Measurements from ENCODE around the gene ZNF555. TPM values are rescaled to one million over a fixed set of nuclear protein-coding genes. Genes with fewer than 3 reads are reported as not detected.

ZNF555 gene
- total RNA-seq, 2 experiments from 2014 or later: 2.3 to 2.4 TPM

- POLR2A ChIA-PET: no interaction called here
- Histone ChIP-seq H3K4me1 (ENCODE audit: insufficient read depth, low read length) (no peaks in the 10 kb centered on the region), H3K9me3 (ENCODE audit: control insufficient read depth in 1 of 2, insufficient read depth in 1 of 2, low read length in 2 of 2) (no peaks in the 10 kb centered on the region), H3K27me3 (ENCODE audit: control insufficient read depth in 1 of 2, insufficient read depth in 2 of 2, low read length in 2 of 2) (no peaks in the 10 kb centered on the region), H3K4me3 (ENCODE audit: low read length) (no peak overlapping the region), H3K36me3 (ENCODE audit: insufficient read depth, low read length) (peaks cover 32% of the 10 kb centered on the region), H3K27ac (ENCODE audit: low read depth in 1 of 2, low read length in 2 of 2) (no peak overlapping the region)
- no peak for DNase-seq
- intact Hi-C loops (cut with DNase I, micrococcal nuclease): no loop called here
- Mint-ChIP-seq H3K9me3 (no peaks in the 10 kb centered on the region), H3K27ac (no peak overlapping the region), H3K36me3 (ENCODE audit: low read depth) (peaks cover 23% of the 10 kb centered on the region), H3K4me3 (no peak overlapping the region), H3K4me1 (ENCODE audit: low read depth) (no peaks in the 10 kb centered on the region), H3K27me3 (no peaks in the 10 kb centered on the region)
- no peak for ATAC-seq (ENCODE audit: poor library complexity)
- CTCF ChIA-PET: no interaction called here
- no peak for TF ChIP-seq CTCF (IDR thresholded peaks at IDR 0.05)
Measured at GRCh38 chr19:2802826-2803225, 38.4 kb upstream of the ZNF555 start.

- Histone ChIP-seq H3K27ac (ENCODE audit: low read depth in 1 of 2, low read length in 2 of 2) (no peak overlapping the region), H3K27me3 (ENCODE audit: control insufficient read depth in 1 of 2, insufficient read depth in 2 of 2, low read length in 2 of 2) (no peaks in the 10 kb centered on the region), H3K36me3 (ENCODE audit: insufficient read depth, low read length) (peaks cover 32% of the 10 kb centered on the region), H3K4me1 (ENCODE audit: insufficient read depth, low read length) (no peaks in the 10 kb centered on the region), H3K9me3 (ENCODE audit: control insufficient read depth in 1 of 2, insufficient read depth in 1 of 2, low read length in 2 of 2) (no peaks in the 10 kb centered on the region), H3K4me3 (ENCODE audit: low read length) (no peak overlapping the region)
- POLR2A ChIA-PET: no interaction called here
- no peak overlapping the region for H3K4me3 Mint-ChIP-seq
- no peaks in the 10 kb centered on the region for H3K9me3 Mint-ChIP-seq
- H3K36me3 Mint-ChIP-seq (ENCODE audit: low read depth): peaks cover 25% of the 10 kb centered on the region
- no peaks in the 10 kb centered on the region for H3K27me3 Mint-ChIP-seq
- TF ChIP-seq CTCF (IDR thresholded peaks at IDR 0.05): no peak
- DNase-seq: no peak
- H3K4me1 Mint-ChIP-seq (ENCODE audit: low read depth): no peaks in the 10 kb centered on the region
- no peak for ATAC-seq (ENCODE audit: poor library complexity)
- CTCF ChIA-PET: no interaction called here
- H3K27ac Mint-ChIP-seq: no peak overlapping the region
- intact Hi-C loops (cut with DNase I, micrococcal nuclease): no loop called here
Measured at GRCh38 chr19:2803486-2804155, 37.7 kb upstream of the ZNF555 start.

DNA sequence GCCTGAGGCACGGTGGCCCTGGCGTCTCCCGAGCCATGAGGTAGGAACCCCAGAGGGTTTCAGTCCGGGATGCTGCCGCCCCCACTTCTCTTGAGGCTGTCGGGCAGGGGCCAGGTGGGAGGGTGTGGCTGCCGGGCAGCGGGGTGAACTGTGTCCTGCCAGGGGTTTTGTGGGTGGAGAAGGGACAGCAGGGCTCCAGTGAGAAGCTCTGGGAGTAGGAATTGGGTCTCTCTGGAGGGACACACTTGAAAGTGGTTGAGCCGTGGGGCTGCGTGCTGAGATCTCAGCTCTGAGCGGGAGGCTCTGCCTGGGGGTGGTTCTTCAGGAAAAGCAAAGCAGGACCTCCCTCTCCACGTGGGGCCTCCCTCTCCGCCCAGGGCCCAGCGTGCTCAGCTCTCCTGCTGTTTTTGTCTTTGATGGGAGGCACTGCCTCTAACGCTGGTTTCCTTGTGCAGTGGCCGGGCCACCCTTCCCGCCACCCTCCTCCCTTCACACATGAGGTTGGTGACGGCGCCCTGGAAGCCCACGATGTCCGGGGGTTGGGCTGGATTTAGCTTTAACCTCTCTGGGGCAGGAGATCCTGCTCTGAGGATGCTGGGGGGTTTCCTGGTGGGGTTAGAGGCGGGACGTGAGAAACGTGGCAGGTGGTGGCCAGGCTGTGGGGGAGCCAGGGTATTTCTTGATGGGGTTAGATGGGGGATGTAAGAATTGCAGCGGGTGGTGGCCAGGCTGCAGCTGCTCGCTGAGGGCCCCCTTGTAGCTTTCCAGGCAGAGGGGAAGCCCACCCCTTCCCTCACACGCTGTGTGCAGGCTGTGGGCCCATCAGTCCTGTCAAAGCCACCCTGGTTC is 36.9 kb upstream of the ZNF555 start:
- Mint-ChIP-seq H3K36me3 (ENCODE audit: low read depth) (peaks cover 33% of the 10 kb centered on the region), H3K27ac (no peak overlapping the region), H3K9me3 (no peaks in the 10 kb centered on the region), H3K27me3 (no peaks in the 10 kb centered on the region), H3K4me3 (no peak overlapping the region), H3K4me1 (ENCODE audit: low read depth) (no peaks in the 10 kb centered on the region)
- H3K27me3 ChIP-seq (ENCODE audit: control insufficient read depth in 1 of 2, insufficient read depth in 2 of 2, low read length in 2 of 2): no peaks in the 10 kb centered on the region
- CTCF ChIA-PET: no interaction called here
- H3K36me3 ChIP-seq (ENCODE audit: insufficient read depth, low read length): peaks cover 34% of the 10 kb centered on the region
- ATAC-seq (ENCODE audit: poor library complexity): no peak
- no peak for TF ChIP-seq CTCF (IDR thresholded peaks at IDR 0.05)
- POLR2A ChIA-PET: interaction anchor here (0.6 kb wide), 1 partner anchor 27 kb away, joined by 4 read pairs; no protein-coding TSS in a partner anchor
- intact Hi-C loops (cut with DNase I, micrococcal nuclease): no loop called here
- no peak overlapping the region for H3K27ac ChIP-seq (ENCODE audit: low read depth in 1 of 2, low read length in 2 of 2)
- no peaks in the 10 kb centered on the region for H3K4me1 ChIP-seq (ENCODE audit: insufficient read depth, low read length)
- H3K9me3 ChIP-seq (ENCODE audit: control insufficient read depth in 1 of 2, insufficient read depth in 1 of 2, low read length in 2 of 2): no peaks in the 10 kb centered on the region
- H3K4me3 ChIP-seq (ENCODE audit: low read length): no peak overlapping the region
- no peak for DNase-seq
